HL-60 (cell line): ENCODE results near the gene GOLT1B.

Source experiments
- DNase-seq, 2 experiments: peaks; one replicate each; pipeline ENCODE4 v3.0.0-alpha.2; 2010 to 2020; ENCODE audit warnings: low read depth in 1 of 2, low spot score in 1 of 2
- H3K27ac ChIP-seq: fragments of 250-450 bp; sonication (Bioruptor Pico); replicated peaks from 2 replicates; pipeline ENCODE4 v1.5.1; 2020; ENCODE audit warnings: mild to moderate bottlenecking, moderate library complexity
- H3K27me3 ChIP-seq: fragments of 250-450 bp; sonication (Bioruptor Pico); 2 replicates; pipeline ENCODE4 v1.5.1; 2021; ENCODE audit warnings: mild to moderate bottlenecking, moderate library complexity; ENCODE audit not compliant: insufficient read depth, poor library complexity, severe bottlenecking
- H3K4me3 ChIP-seq: replicated peaks from 2 replicates; pipeline ENCODE4 v1.5.1; 2011; ENCODE audit warnings: mild to moderate bottlenecking, control low read depth, low read length; ENCODE audit not compliant: insufficient read depth
- GABPA ChIP-seq: IDR thresholded peaks from 2 replicates; pipeline ENCODE4 v1.6.1; 2012; ENCODE audit warnings: low read depth
- POLR2AphosphoS5 ChIP-seq: IDR thresholded peaks from 2 replicates; pipeline ENCODE4 v1.6.1; 2012; ENCODE audit warnings: low read depth
- SPI1 ChIP-seq: IDR thresholded peaks from 2 replicates; pipeline ENCODE4 v1.6.1; 2012; ENCODE audit warnings: low read depth, mild to moderate bottlenecking, borderline replicate concordance
- TF ChIP-seq, protein P1 (sequence below): IDR thresholded peaks from one replicate; pipeline ENCODE4 v1.5.1; 2011; ENCODE audit warnings: low read length, control low read depth, inconsistent platforms; ENCODE audit not compliant: insufficient read depth
- TF ChIP-seq, protein P2 (sequence below): IDR thresholded peaks from 2 replicates; pipeline ENCODE4 v1.6.1; 2012; ENCODE audit warnings: low read depth; ENCODE audit not compliant: insufficient replicate concordance

The GOLT1B gene

DNA sequence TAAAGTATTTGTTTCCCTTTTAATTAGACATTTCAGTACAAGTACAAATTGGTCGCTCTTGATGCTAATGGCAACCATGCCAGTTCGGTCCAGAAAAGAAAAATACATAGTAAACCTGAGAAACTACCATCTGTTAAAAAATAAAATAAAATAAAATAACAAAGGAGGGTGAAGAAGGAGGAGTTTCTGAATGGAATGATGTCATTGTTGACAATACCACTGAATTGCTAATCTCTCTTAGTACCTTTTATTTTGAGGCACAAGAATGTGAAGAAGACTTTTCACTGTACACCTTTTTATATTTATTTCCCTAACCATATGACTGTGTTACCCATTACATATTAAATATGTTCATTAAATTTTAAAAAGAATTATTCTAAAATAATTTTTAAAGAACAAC is 44.0 kb downstream of the GOLT1B start:
- no peak overlapping the region for H3K4me3 ChIP-seq
- no peak for TF ChIP-seq POLR2AphosphoS5
- TF ChIP-seq, protein P1, sequence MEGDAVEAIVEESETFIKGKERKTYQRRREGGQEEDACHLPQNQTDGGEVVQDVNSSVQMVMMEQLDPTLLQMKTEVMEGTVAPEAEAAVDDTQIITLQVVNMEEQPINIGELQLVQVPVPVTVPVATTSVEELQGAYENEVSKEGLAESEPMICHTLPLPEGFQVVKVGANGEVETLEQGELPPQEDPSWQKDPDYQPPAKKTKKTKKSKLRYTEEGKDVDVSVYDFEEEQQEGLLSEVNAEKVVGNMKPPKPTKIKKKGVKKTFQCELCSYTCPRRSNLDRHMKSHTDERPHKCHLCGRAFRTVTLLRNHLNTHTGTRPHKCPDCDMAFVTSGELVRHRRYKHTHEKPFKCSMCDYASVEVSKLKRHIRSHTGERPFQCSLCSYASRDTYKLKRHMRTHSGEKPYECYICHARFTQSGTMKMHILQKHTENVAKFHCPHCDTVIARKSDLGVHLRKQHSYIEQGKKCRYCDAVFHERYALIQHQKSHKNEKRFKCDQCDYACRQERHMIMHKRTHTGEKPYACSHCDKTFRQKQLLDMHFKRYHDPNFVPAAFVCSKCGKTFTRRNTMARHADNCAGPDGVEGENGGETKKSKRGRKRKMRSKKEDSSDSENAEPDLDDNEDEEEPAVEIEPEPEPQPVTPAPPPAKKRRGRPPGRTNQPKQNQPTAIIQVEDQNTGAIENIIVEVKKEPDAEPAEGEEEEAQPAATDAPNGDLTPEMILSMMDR, result no peak
- no peak for TF ChIP-seq SPI1
- TF ChIP-seq GABPA, result no peak
- TF ChIP-seq, protein P2, sequence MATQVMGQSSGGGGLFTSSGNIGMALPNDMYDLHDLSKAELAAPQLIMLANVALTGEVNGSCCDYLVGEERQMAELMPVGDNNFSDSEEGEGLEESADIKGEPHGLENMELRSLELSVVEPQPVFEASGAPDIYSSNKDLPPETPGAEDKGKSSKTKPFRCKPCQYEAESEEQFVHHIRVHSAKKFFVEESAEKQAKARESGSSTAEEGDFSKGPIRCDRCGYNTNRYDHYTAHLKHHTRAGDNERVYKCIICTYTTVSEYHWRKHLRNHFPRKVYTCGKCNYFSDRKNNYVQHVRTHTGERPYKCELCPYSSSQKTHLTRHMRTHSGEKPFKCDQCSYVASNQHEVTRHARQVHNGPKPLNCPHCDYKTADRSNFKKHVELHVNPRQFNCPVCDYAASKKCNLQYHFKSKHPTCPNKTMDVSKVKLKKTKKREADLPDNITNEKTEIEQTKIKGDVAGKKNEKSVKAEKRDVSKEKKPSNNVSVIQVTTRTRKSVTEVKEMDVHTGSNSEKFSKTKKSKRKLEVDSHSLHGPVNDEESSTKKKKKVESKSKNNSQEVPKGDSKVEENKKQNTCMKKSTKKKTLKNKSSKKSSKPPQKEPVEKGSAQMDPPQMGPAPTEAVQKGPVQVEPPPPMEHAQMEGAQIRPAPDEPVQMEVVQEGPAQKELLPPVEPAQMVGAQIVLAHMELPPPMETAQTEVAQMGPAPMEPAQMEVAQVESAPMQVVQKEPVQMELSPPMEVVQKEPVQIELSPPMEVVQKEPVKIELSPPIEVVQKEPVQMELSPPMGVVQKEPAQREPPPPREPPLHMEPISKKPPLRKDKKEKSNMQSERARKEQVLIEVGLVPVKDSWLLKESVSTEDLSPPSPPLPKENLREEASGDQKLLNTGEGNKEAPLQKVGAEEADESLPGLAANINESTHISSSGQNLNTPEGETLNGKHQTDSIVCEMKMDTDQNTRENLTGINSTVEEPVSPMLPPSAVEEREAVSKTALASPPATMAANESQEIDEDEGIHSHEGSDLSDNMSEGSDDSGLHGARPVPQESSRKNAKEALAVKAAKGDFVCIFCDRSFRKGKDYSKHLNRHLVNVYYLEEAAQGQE, result no peak
- DNase-seq, result no peak
- H3K27me3 ChIP-seq, result peaks cover 2% of the 10 kb centered on the region
- H3K27ac ChIP-seq, result no peak overlapping the region

DNA sequence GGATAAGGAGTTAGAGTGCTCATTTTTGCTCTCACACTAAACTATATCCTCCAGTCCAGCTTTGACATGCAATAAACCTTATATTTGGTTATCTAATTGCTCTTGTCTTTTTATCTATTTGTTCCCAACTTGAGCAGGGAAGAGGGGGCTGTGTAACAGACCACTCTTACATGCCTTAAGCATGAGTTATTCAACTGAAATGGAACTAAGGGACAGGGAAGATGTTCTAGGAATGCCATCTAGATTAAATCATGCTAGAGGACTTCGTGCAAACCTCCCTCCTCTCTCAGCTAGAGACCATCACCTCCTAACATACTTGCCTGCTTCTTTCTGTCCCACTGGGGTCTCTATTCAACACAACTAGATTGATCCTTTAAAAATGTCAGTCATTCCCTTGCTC is 45.1 kb downstream of the GOLT1B start:
- H3K4me3 ChIP-seq, result no peak overlapping the region
- no peak overlapping the region for H3K27ac ChIP-seq
- TF ChIP-seq, protein P1, result no peak
- TF ChIP-seq GABPA, result no peak
- TF ChIP-seq, protein P2, result no peak
- TF ChIP-seq POLR2AphosphoS5, result no peak
- no peak for TF ChIP-seq SPI1
- H3K27me3 ChIP-seq, result peaks cover 2% of the 10 kb centered on the region
- DNase-seq, result no peak

DNA sequence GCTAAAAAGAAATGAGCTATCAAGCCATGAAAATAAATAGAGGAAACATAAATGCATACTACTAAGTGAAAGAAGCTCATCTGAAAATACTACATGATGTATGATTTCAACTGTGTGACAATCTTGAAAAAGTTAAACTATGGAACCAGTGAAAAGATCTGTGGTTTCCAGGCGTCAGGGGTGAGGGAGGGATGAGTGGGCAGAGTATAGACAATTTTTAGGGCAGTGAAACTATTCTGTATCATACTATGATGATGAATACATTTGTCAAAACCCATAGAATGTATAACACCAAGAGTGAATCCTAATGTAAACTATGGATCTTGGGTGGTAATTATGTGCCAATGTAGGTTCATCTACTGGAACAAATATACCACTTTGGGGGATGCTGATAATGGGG is 45.8 kb downstream of the GOLT1B start:
- TF ChIP-seq GABPA (no peak), POLR2AphosphoS5 (no peak), SPI1 (no peak)
- TF ChIP-seq, protein P2, result no peak
- TF ChIP-seq, protein P1, result no peak
- H3K4me3 ChIP-seq, result no peak overlapping the region
- no peak for DNase-seq
- no peak overlapping the region for H3K27ac ChIP-seq
- H3K27me3 ChIP-seq, result peaks cover 2% of the 10 kb centered on the region
